ENCODE measurements around the gene NAPSA.
"Not testable (repeated sequence)": the region's sequence is repeated elsewhere in the genome, so short reads cannot be mapped to it uniquely, and the experiment has no call there.

Gene NAPSA

GRCh38 chr19:50394017-50394416 lies 28.6 kb upstream of the NAPSA start:
- no peak for TF ChIP-seq CTCF (IDR thresholded peaks at IDR 0.05; ENCODE audit: insufficient read depth, low read depth, low read length, missing control alignments)
- no peak overlapping the region for H3K4me3 ChIP-seq (ENCODE audit: low read depth, low read length)
- DNase-seq (ENCODE audit: low read depth), result no peak

- no peak for TF ChIP-seq CTCF (IDR thresholded peaks at IDR 0.05; ENCODE audit: insufficient read depth, low read depth, low read length, missing control alignments)
- H3K4me3 ChIP-seq (ENCODE audit: low read depth, low read length), result no peak overlapping the region
- no peak for DNase-seq (ENCODE audit: low read depth)
Observed at GRCh38 chr19:50393589-50393988, 28.1 kb upstream of the NAPSA start.

- H3K4me3 ChIP-seq (ENCODE audit: low read depth, low read length), result no peak overlapping the region
- TF ChIP-seq CTCF (IDR thresholded peaks at IDR 0.05; ENCODE audit: insufficient read depth, low read depth, low read length, missing control alignments), result no peak
- no peak for DNase-seq (ENCODE audit: low read depth)
Observed at GRCh38 chr19:50392759-50393158, 27.3 kb upstream of the NAPSA start.

GRCh38 chr19:50390952-50391351 lies 25.5 kb upstream of the NAPSA start:
- not testable (repeated sequence) for DNase-seq (ENCODE audit: low read depth); H3K4me3 ChIP-seq (ENCODE audit: low read depth, low read length)

- H3K4me3 ChIP-seq (ENCODE audit: low read depth, low read length); DNase-seq (ENCODE audit: low read depth): not testable (repeated sequence)
Observed at GRCh38 chr19:50390295-50390694, 24.9 kb upstream of the NAPSA start.

- no peak overlapping the region for H3K4me3 ChIP-seq (ENCODE audit: low read depth, low read length)
- no peak for TF ChIP-seq CTCF (IDR thresholded peaks at IDR 0.05; ENCODE audit: insufficient read depth, low read depth, low read length, missing control alignments)
- no peak for DNase-seq (ENCODE audit: low read depth)
Observed at GRCh38 chr19:50387868-50388245, 22.4 kb upstream of the NAPSA start.

GRCh38 chr19:50387176-50387867 lies 21.9 kb upstream of the NAPSA start:
- no peak overlapping the region for H3K4me3 ChIP-seq (ENCODE audit: low read depth, low read length)
- DNase-seq (ENCODE audit: low read depth), result no peak
- TF ChIP-seq CTCF (IDR thresholded peaks at IDR 0.05; ENCODE audit: insufficient read depth, low read depth, low read length, missing control alignments), result no peak

- no peak for DNase-seq (ENCODE audit: low read depth)
- peak overlapping the region; percentile 86 for H3K4me3 ChIP-seq (ENCODE audit: low read depth, low read length)
- no peak for TF ChIP-seq CTCF (IDR thresholded peaks at IDR 0.05; ENCODE audit: insufficient read depth, low read depth, low read length, missing control alignments)
Observed at GRCh38 chr19:50384685-50385535, 19.5 kb upstream of the NAPSA start.

Measured in GM12865 (cell line).